Natural killer cell (primary cell): ENCODE data around the gene AGPAT3. TPM values are rescaled to one million over a fixed set of nuclear protein-coding genes. Genes with fewer than 3 reads are reported as not detected.

Experiments used
- ATAC-seq, 3 donors: fragments of 150-1000 bp in 2 of 3; fragments of 200-7000 bp in 1 of 3; cut with Tn5 transposase; 1 replicate in 1 of 3; 2 replicates in 2 of 3; pipeline ENCODE4 v1.10.0; 2021; ENCODE audit warnings: mild to moderate bottlenecking in 2 of 3, moderate library complexity in 2 of 3
- DNase-seq, 2 donors: peaks; one replicate each; pipeline versions ENCODE4 v3.0.0 to v3.0.0-alpha.2; 2013 to 2021; ENCODE audit warnings: mixed read lengths in 1 of 2
- H3K27ac ChIP-seq: one replicate; pipeline ENCODE4 v1.5.1; 2013; ENCODE audit warnings: mild to moderate bottlenecking, low read length
- H3K27me3 ChIP-seq: one replicate; pipeline ENCODE4 v1.6.1; 2013; ENCODE audit warnings: low read length; ENCODE audit not compliant: control insufficient read depth, insufficient read depth
- H3K36me3 ChIP-seq: one replicate; pipeline ENCODE4 v1.6.1; 2013; ENCODE audit warnings: low read length; ENCODE audit not compliant: control insufficient read depth, insufficient read depth
- H3K4me1 ChIP-seq: one replicate; pipeline ENCODE4 v1.6.1; 2013; ENCODE audit warnings: low read length; ENCODE audit not compliant: control insufficient read depth, insufficient read depth
- H3K4me3 ChIP-seq: one replicate; pipeline ENCODE4 v1.5.1; 2013; ENCODE audit warnings: low read length
- H3K9me3 ChIP-seq: one replicate; pipeline ENCODE4 v1.6.1; 2013; ENCODE audit warnings: low read length; ENCODE audit not compliant: control insufficient read depth, insufficient read depth
- H3K27ac Mint-ChIP-seq, 2 donors: one replicate each; pipeline ENCODE4 v1.8.0; 2022; ENCODE audit warnings: mild to moderate bottlenecking in 2 of 2, mixed read lengths in 2 of 2, moderate library complexity in 1 of 2
- H3K27me3 Mint-ChIP-seq, 2 donors: one replicate each; pipeline ENCODE4 v1.8.0; 2022; ENCODE audit warnings: low read depth in 2 of 2, mixed read lengths in 2 of 2
- H3K36me3 Mint-ChIP-seq: one replicate; pipeline ENCODE4 v1.8.0; 2022; ENCODE audit warnings: mixed read lengths
- H3K4me1 Mint-ChIP-seq, 2 donors: one replicate each; pipeline ENCODE4 v1.8.0; 2022; ENCODE audit warnings: mixed read lengths in 2 of 2
- H3K4me3 Mint-ChIP-seq: one replicate; pipeline ENCODE4 v1.8.0; 2022; ENCODE audit warnings: mild to moderate bottlenecking, moderate library complexity, mixed read lengths
- H3K9me3 Mint-ChIP-seq, 2 donors: one replicate each; pipeline ENCODE4 v1.8.0; 2022; ENCODE audit warnings: mixed read lengths in 2 of 2
- CTCF ChIP-seq: fragments of 200-600 bp; IDR thresholded peaks from one replicate; pipeline ENCODE4 v1.8.0; 2022; ENCODE audit warnings: antibody characterized with exemption
- WGBS: methylation state at CpG from one replicate; pipeline ENCODE4 v1.1.7; 2013; ENCODE audit warnings: missing lambda C conversion rate; ENCODE audit not compliant: insufficient coverage; 5-methylcytosine and 5-hydroxymethylcytosine counted together
- intact Hi-C: fragments of 100-400 bp; cut with micrococcal nuclease; formaldehyde crosslinking; loops from one replicate; pipeline ENCODE4 v1.14.2; 2022
- total RNA-seq, 4 donors: library from RNA; stranded (reverse); fragments of 120-200 nt in 1 of 4; gene quantifications; one replicate each; pipeline versions ENCODE4 v1.2.3 to v1.2.4, GENCODE V29; 2013 to 2022

AGPAT3 gene
- total RNA-seq, 3 donors from 2014 or later (not counting 1 experiment from before 2014, with no cell fraction given): 39.5 to 45.7 (median 42.3) TPM

- Mint-ChIP-seq H3K4me3 (no peak overlapping the region), H3K27me3 (no peaks in the 10 kb centered on the region), H3K36me3 (no peaks in the 10 kb centered on the region), H3K9me3 (no peaks in the 10 kb centered on the region), H3K4me1 (peaks cover 19 to 22% of the 10 kb centered on the region in 2 donors), H3K27ac (no peak overlapping the region)
- TF ChIP-seq CTCF: no peak
- no peaks in the 10 kb centered on the region for H3K27me3 ChIP-seq
- H3K36me3 ChIP-seq: peaks cover 18% of the 10 kb centered on the region
- ATAC-seq (no peak), DNase-seq (no peak)
- no peak overlapping the region for H3K4me3 ChIP-seq
- intact Hi-C loops: no loop called here
- WGBS: 93% methylated on average over 29 of the region's 29 CpGs
- no peaks in the 10 kb centered on the region for H3K9me3 ChIP-seq
- H3K4me1 ChIP-seq: peaks cover 11% of the 10 kb centered on the region
- no peak overlapping the region for H3K27ac ChIP-seq
Observed at GRCh38 chr21:43972850-43973633, 108.0 kb downstream of the AGPAT3 start.

- H3K27ac ChIP-seq: no peak overlapping the region
- intact Hi-C loops: no loop called here
- 93% methylated on average over 12 of the region's 12 CpGs for WGBS
- Mint-ChIP-seq H3K4me3 (no peak overlapping the region), H3K9me3 (no peaks in the 10 kb centered on the region), H3K27ac (peak overlapping the region in 1 of 2 donors; percentile 81), H3K36me3 (no peaks in the 10 kb centered on the region), H3K4me1 (peaks cover 24 to 27% of the 10 kb centered on the region in 2 donors), H3K27me3 (no peaks in the 10 kb centered on the region)
- H3K36me3 ChIP-seq: peaks cover 20% of the 10 kb centered on the region
- H3K27me3 ChIP-seq: no peaks in the 10 kb centered on the region
- no peak for TF ChIP-seq CTCF
- no peak overlapping the region for H3K4me3 ChIP-seq
- peaks cover 12% of the 10 kb centered on the region for H3K4me1 ChIP-seq
- ATAC-seq (no peak), DNase-seq (no peak)
- H3K9me3 ChIP-seq: no peaks in the 10 kb centered on the region
Observed at GRCh38 chr21:43973634-43973955, 108.6 kb downstream of the AGPAT3 start.

- DNase-seq: peak in 1 of 2 donors; percentile 13
- Histone ChIP-seq H3K4me1 (peaks cover 12% of the 10 kb centered on the region), H3K27me3 (no peaks in the 10 kb centered on the region), H3K27ac (no peak overlapping the region), H3K9me3 (no peaks in the 10 kb centered on the region), H3K4me3 (no peak overlapping the region), H3K36me3 (peaks cover 18% of the 10 kb centered on the region)
- no peaks in the 10 kb centered on the region for H3K36me3 Mint-ChIP-seq
- peaks cover 25 to 27% of the 10 kb centered on the region in 2 donors for H3K4me1 Mint-ChIP-seq
- H3K4me3 Mint-ChIP-seq: no peak overlapping the region
- TF ChIP-seq CTCF: no peak
- peak overlapping the region; percentile 4 to 81 for H3K27ac Mint-ChIP-seq
- H3K27me3 Mint-ChIP-seq: no peaks in the 10 kb centered on the region
- ATAC-seq: peak in 2 of 3 donors; percentile 11 to 34
- H3K9me3 Mint-ChIP-seq: no peaks in the 10 kb centered on the region
- 90% methylated on average over 16 of the region's 16 CpGs for WGBS
- intact Hi-C loops: loop anchor here (1.0 kb wide), 1 partner anchor 165 kb away; no protein-coding TSS in a partner anchor
Observed at GRCh38 chr21:43974791-43975468, 109.9 kb downstream of the AGPAT3 start.
